Panc1 (cell line): ENCODE measurements around the gene PMP22. TPM values are rescaled to one million over a fixed set of nuclear protein-coding genes. Genes with fewer than 3 reads are reported as not detected.

Experiments used
- ATAC-seq: fragments of 200-7000 bp; cut with Tn5 transposase; 2 replicates; pipeline ENCODE4 v1.9.1; 2020; ENCODE audit warnings: mild to moderate bottlenecking, moderate library complexity
- BruUV-seq: library from RNA; stranded (reverse); fragments of 400-500 nt; replicated peaks from 2 replicates; lab custom pipeline; 2021; lab: Mats Ljungman, UMichigan
- CTCF ChIA-PET: fragments of 300-600 bp; sonication (Branson Sonifier 250); formaldehyde crosslinking; loops from one replicate; lab custom pipeline; 2022; ENCODE audit warnings: antibody characterized with exemption; lab: Charles Lee
- POLR2A ChIA-PET: fragments of 300-600 bp; sonication (Branson Sonifier 250); formaldehyde crosslinking; loops from one replicate; lab custom pipeline; 2022; ENCODE audit warnings: antibody characterized with exemption; lab: Charles Lee
- DNase-seq: peaks from one replicate; pipeline ENCODE4 v3.0.0-alpha.2; 2010; ENCODE audit warnings: low read depth, low spot score
- H3K27ac ChIP-seq: 2 replicates; pipeline ENCODE4 v1.5.1; 2011; ENCODE audit warnings: mild to moderate bottlenecking, low read length, inconsistent platforms
- H3K27me3 ChIP-seq: fragments of 200-500 bp; sonication (Bioruptor generic); 2 replicates; pipeline ENCODE4 v1.6.0; 2014; ENCODE audit warnings: low read length, inconsistent platforms; ENCODE audit not compliant: control insufficient read depth, insufficient read depth
- H3K36me3 ChIP-seq: fragments of 200-500 bp; sonication (Bioruptor generic); 2 replicates; pipeline ENCODE4 v1.5.1; 2014; ENCODE audit warnings: inconsistent platforms, mild to moderate bottlenecking, low read length, moderate library complexity; ENCODE audit not compliant: control insufficient read depth, insufficient read depth
- H3K4me1 ChIP-seq: 2 replicates; pipeline ENCODE4 v1.5.1; 2011; ENCODE audit warnings: inconsistent platforms, mild to moderate bottlenecking, low read length, moderate library complexity; ENCODE audit not compliant: control insufficient read depth, insufficient read depth
- H3K4me3 ChIP-seq, 2 experiments: 2 replicates each; pipeline ENCODE4 v1.5.1; 2011 to 2012; ENCODE audit warnings: low read depth in 2 of 2, low read length in 2 of 2, mild to moderate bottlenecking in 2 of 2, inconsistent platforms in 1 of 2, moderate library complexity in 1 of 2
- H3K9me3 ChIP-seq: fragments of 200-500 bp; sonication (Bioruptor generic); 2 replicates; pipeline ENCODE4 v1.5.1; 2014; ENCODE audit warnings: low read depth, mild to moderate bottlenecking, inconsistent platforms, low read length, moderate library complexity; ENCODE audit not compliant: control insufficient read depth, insufficient read depth
- POLR2AphosphoS5 ChIP-seq: IDR thresholded peaks from 2 replicates; pipeline ENCODE4 v1.6.1; 2012; ENCODE audit warnings: mild to moderate bottlenecking, low read depth, low read length, moderate library complexity
- SIN3A ChIP-seq: IDR thresholded peaks from 2 replicates; pipeline ENCODE4 v1.6.1; 2012; ENCODE audit warnings: low read depth, mild to moderate bottlenecking, low read length, moderate library complexity, borderline replicate concordance; ENCODE audit not compliant: insufficient read depth
- TCF7L2 ChIP-seq: IDR thresholded peaks from 2 replicates; pipeline ENCODE4 v1.6.1; 2011; ENCODE audit warnings: mild to moderate bottlenecking, low read depth, low read length, inconsistent platforms
- in situ Hi-C: cut with HindIII; loops from 2 replicates; pipeline ENCODE4 v1.10.0; 2016; ENCODE audit warnings: low sequenced_read_pairs, low pct_unique_long_range_greater_than_20kb
- intact Hi-C: fragments of 100-400 bp; cut with micrococcal nuclease; formaldehyde crosslinking; loops from one replicate; pipeline ENCODE4 v1.10.0; 2022; ENCODE audit not compliant: unreplicated experiment
- total RNA-seq: library from RNA; stranded (reverse); gene quantifications from one replicate; pipeline ENCODE4 v1.2.1, GENCODE V29; 2021; ENCODE audit not compliant: unreplicated experiment
- TF ChIP-seq, protein P1 (sequence below), 2 experiments: IDR thresholded peaks; 2 replicates each; pipeline ENCODE4 v1.6.1; 2011 to 2012; ENCODE audit warnings: low read depth in 2 of 2, control low read depth in 1 of 2, low read length in 1 of 2, mild to moderate bottlenecking in 1 of 2, moderate library complexity in 1 of 2; ENCODE audit not compliant: insufficient read depth in 1 of 2
- TF ChIP-seq, protein P2 (sequence below): fragments of 450-650 bp; IDR thresholded peaks from 2 replicates; pipeline ENCODE4 v1.5.1; 2017; ENCODE audit warnings: mild to moderate bottlenecking

PMP22 gene
- total RNA-seq, 1 experiment from 2014 or later, result 6.0 TPM

DNA sequence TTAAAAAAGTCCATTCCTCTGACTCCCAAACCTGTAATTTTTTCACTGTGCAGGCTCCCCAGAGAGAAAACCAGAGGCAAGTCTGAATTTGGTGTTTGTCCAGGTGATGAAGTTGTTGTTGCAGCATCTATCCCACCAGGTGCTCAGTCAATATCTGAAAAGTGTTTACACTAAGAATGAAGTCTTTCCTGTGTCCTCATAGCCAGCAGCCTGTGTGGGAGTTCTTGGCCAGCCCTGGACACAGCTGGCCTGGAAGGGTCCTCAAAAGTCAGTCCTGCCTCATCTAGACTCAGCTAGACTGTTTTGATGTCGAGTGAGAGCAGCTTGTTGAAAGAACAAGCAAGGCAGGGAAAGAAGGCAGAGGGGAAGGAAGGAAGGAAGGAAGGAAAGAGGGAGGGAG, 3.3 kb upstream of the PMP22 start:
- no peaks in the 10 kb centered on the region for H3K36me3 ChIP-seq
- DNase-seq (no peak), ATAC-seq (no peak)
- POLR2A ChIA-PET, result interaction anchor here (0.6 kb wide), 1 partner anchor 159 kb away, joined by 3 read pairs; no protein-coding TSS in a partner anchor
- intact Hi-C loops (no loop called here), in situ Hi-C loops (no loop called here)
- BruUV-seq, result no TSS peak
- CTCF ChIA-PET, result no interaction called here
- no peak overlapping the region for H3K4me3 ChIP-seq
- H3K4me1 ChIP-seq, result no peaks in the 10 kb centered on the region
- H3K27me3 ChIP-seq, result peaks cover 8% of the 10 kb centered on the region
- no peaks in the 10 kb centered on the region for H3K9me3 ChIP-seq
- TF ChIP-seq TCF7L2 (no peak), SIN3A (no peak), POLR2AphosphoS5 (no peak)
- TF ChIP-seq, protein P1, sequence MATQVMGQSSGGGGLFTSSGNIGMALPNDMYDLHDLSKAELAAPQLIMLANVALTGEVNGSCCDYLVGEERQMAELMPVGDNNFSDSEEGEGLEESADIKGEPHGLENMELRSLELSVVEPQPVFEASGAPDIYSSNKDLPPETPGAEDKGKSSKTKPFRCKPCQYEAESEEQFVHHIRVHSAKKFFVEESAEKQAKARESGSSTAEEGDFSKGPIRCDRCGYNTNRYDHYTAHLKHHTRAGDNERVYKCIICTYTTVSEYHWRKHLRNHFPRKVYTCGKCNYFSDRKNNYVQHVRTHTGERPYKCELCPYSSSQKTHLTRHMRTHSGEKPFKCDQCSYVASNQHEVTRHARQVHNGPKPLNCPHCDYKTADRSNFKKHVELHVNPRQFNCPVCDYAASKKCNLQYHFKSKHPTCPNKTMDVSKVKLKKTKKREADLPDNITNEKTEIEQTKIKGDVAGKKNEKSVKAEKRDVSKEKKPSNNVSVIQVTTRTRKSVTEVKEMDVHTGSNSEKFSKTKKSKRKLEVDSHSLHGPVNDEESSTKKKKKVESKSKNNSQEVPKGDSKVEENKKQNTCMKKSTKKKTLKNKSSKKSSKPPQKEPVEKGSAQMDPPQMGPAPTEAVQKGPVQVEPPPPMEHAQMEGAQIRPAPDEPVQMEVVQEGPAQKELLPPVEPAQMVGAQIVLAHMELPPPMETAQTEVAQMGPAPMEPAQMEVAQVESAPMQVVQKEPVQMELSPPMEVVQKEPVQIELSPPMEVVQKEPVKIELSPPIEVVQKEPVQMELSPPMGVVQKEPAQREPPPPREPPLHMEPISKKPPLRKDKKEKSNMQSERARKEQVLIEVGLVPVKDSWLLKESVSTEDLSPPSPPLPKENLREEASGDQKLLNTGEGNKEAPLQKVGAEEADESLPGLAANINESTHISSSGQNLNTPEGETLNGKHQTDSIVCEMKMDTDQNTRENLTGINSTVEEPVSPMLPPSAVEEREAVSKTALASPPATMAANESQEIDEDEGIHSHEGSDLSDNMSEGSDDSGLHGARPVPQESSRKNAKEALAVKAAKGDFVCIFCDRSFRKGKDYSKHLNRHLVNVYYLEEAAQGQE (IDR thresholded peaks at IDR 0.05; ENCODE audit: insufficient read depth in 1 of 2, low read depth in 2 of 2, low read length in 1 of 2), result no peak
- TF ChIP-seq, protein P2, sequence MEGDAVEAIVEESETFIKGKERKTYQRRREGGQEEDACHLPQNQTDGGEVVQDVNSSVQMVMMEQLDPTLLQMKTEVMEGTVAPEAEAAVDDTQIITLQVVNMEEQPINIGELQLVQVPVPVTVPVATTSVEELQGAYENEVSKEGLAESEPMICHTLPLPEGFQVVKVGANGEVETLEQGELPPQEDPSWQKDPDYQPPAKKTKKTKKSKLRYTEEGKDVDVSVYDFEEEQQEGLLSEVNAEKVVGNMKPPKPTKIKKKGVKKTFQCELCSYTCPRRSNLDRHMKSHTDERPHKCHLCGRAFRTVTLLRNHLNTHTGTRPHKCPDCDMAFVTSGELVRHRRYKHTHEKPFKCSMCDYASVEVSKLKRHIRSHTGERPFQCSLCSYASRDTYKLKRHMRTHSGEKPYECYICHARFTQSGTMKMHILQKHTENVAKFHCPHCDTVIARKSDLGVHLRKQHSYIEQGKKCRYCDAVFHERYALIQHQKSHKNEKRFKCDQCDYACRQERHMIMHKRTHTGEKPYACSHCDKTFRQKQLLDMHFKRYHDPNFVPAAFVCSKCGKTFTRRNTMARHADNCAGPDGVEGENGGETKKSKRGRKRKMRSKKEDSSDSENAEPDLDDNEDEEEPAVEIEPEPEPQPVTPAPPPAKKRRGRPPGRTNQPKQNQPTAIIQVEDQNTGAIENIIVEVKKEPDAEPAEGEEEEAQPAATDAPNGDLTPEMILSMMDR, result no peak
- H3K27ac ChIP-seq, result no peak overlapping the region

DNA sequence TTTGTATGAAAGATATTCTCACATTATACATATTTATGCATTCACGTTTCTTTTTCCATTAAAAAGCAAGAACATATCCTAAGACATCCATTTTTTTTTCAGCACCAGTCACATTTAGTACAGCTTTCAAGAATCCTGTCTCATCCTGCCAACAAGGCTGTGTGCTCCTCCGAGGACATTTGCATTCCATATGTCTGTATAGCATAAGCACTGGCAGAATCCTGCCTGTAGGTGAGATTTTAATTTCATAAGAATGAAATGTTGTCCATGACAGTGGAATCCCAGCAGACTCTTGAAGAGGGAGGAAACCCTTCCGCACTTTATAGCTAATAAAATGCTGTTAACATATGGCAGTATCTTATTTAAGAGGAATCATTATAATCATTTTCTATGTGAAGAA, 2.9 kb upstream of the PMP22 start:
- H3K9me3 ChIP-seq, result no peaks in the 10 kb centered on the region
- no peak overlapping the region for H3K27ac ChIP-seq
- no TSS peak for BruUV-seq
- ATAC-seq, result no peak
- TF ChIP-seq SIN3A, result no peak
- TF ChIP-seq, protein P2, result no peak
- TF ChIP-seq, protein P1 (IDR thresholded peaks at IDR 0.05; ENCODE audit: insufficient read depth in 1 of 2, low read depth in 2 of 2, low read length in 1 of 2), result no peak
- no peak for TF ChIP-seq POLR2AphosphoS5
- no peak for TF ChIP-seq TCF7L2
- no peak overlapping the region for H3K4me3 ChIP-seq
- ChIA-PET POLR2A (interaction anchor here (0.6 kb wide), 1 partner anchor 159 kb away, joined by 3 read pairs; no protein-coding TSS in a partner anchor), CTCF (no interaction called here)
- H3K4me1 ChIP-seq, result no peaks in the 10 kb centered on the region
- no peak for DNase-seq
- no peaks in the 10 kb centered on the region for H3K36me3 ChIP-seq
- in situ Hi-C loops, result no loop called here
- H3K27me3 ChIP-seq, result peaks cover 8% of the 10 kb centered on the region
- intact Hi-C loops, result no loop called here
